ENCODE results near the gene PPFIA1. TPM values are rescaled to one million over a fixed set of nuclear protein-coding genes. Genes with fewer than 3 reads are reported as not detected.
A peak's percentile ranks its signal among the peaks of the same experiment; 100 is the strongest.

The PPFIA1 gene
- total and polyA plus RNA-seq, 2 experiments from 2014 or later: 34.1 to 48.1 TPM

DNA sequence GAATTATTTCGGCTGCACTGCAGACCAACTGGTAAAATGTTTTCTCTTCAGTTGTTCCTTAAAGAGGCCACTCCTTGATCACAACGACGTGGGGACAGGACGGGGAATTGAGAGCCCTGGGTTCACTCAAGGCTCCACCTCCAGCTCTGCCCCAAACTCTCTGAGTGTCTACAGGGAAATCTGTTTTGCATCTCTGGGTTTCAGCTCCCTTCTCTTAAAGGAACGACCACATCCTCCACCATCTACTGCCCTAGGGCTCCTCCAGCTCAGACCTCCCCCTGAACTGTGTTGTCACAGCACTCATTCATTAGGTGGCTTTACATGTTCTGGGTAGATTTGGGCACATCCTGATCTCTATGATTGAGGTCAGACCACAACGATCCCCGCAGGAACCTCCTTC lies 5.1 kb upstream of the PPFIA1 start:
- Histone ChIP-seq H3K27me3 (peaks cover 7% of the 10 kb centered on the region), H3K4me1 (ENCODE audit: low read depth) (no peaks in the 10 kb centered on the region), H3K4me3 (no peak overlapping the region), H3K27ac (no peak overlapping the region), H3K9me3 (ENCODE audit: low read depth) (no peaks in the 10 kb centered on the region), H3K36me3 (no peaks in the 10 kb centered on the region)
- TF ChIP-seq, protein P1, sequence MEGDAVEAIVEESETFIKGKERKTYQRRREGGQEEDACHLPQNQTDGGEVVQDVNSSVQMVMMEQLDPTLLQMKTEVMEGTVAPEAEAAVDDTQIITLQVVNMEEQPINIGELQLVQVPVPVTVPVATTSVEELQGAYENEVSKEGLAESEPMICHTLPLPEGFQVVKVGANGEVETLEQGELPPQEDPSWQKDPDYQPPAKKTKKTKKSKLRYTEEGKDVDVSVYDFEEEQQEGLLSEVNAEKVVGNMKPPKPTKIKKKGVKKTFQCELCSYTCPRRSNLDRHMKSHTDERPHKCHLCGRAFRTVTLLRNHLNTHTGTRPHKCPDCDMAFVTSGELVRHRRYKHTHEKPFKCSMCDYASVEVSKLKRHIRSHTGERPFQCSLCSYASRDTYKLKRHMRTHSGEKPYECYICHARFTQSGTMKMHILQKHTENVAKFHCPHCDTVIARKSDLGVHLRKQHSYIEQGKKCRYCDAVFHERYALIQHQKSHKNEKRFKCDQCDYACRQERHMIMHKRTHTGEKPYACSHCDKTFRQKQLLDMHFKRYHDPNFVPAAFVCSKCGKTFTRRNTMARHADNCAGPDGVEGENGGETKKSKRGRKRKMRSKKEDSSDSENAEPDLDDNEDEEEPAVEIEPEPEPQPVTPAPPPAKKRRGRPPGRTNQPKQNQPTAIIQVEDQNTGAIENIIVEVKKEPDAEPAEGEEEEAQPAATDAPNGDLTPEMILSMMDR (IDR thresholded peaks at IDR 0.05; ENCODE audit: low read depth, low read length): no peak
- no peak for DNase-seq (ENCODE audit: low read depth in 1 of 2, low spot score in 1 of 2)

DNA sequence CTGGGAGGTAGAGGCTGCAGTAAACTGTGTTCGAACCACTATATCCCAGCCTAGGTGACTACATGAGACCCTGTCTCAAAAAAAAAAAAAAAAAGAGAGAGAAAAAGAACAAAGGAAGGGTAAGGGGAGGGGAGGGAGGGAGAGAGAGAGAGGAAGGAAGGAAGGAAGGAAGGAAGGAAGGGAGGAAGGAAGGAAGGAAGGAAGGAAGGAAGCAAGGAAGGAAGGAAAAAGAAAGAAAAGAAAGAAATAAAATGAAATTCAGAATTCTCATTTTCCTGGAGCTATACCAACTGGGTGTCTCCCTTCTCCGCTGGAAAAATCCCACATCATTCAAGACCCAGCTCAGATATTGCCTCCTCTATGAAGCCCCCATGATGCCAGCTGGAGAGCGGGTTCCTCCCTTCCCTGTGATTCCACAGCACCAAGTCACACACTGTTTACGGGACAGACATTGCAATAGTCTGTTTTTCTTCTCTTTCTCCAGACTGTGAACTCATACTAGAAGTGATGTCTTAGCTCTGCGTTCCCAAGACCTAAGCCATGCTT lies 3.0 kb upstream of the PPFIA1 start:
- Histone ChIP-seq H3K4me1 (ENCODE audit: low read depth) (peaks cover 4% of the 10 kb centered on the region), H3K9me3 (ENCODE audit: low read depth) (no peaks in the 10 kb centered on the region), H3K27me3 (peaks cover 7% of the 10 kb centered on the region), H3K27ac (no peak overlapping the region), H3K4me3 (no peak overlapping the region), H3K36me3 (no peaks in the 10 kb centered on the region)
- no peak for DNase-seq (ENCODE audit: low read depth in 1 of 2, low spot score in 1 of 2)
- TF ChIP-seq, protein P1 (IDR thresholded peaks at IDR 0.05; ENCODE audit: low read depth, low read length): no peak

DNA sequence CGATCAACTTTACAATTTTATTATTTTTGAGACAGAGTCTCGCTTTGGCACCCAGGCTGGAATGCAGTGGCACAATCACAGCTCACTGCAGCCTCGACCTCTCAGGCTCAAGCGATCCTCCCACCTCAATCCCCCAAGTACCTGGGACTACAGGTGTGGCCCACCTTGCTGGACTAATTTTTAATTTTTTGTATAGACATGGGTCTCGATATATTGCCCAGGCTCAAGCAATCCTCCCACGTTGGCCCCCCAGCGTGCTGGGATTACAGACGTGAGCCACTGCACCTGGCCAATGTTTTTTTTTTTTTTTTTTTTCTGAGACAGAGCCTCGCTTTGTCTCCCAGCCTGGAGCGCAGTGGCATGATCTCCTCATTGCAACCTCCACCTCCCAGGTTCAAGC lies 2.0 kb upstream of the PPFIA1 start:
- no peak overlapping the region for H3K4me3 ChIP-seq
- H3K27me3 ChIP-seq: peaks cover 7% of the 10 kb centered on the region
- H3K4me1 ChIP-seq (ENCODE audit: low read depth): peaks cover 4% of the 10 kb centered on the region
- no peaks in the 10 kb centered on the region for H3K9me3 ChIP-seq (ENCODE audit: low read depth)
- H3K36me3 ChIP-seq: peaks cover under 1% of the 10 kb centered on the region
- TF ChIP-seq, protein P1 (IDR thresholded peaks at IDR 0.05; ENCODE audit: low read depth, low read length): no peak
- no peak for DNase-seq (ENCODE audit: low read depth in 1 of 2, low spot score in 1 of 2)
- no peak overlapping the region for H3K27ac ChIP-seq

DNA sequence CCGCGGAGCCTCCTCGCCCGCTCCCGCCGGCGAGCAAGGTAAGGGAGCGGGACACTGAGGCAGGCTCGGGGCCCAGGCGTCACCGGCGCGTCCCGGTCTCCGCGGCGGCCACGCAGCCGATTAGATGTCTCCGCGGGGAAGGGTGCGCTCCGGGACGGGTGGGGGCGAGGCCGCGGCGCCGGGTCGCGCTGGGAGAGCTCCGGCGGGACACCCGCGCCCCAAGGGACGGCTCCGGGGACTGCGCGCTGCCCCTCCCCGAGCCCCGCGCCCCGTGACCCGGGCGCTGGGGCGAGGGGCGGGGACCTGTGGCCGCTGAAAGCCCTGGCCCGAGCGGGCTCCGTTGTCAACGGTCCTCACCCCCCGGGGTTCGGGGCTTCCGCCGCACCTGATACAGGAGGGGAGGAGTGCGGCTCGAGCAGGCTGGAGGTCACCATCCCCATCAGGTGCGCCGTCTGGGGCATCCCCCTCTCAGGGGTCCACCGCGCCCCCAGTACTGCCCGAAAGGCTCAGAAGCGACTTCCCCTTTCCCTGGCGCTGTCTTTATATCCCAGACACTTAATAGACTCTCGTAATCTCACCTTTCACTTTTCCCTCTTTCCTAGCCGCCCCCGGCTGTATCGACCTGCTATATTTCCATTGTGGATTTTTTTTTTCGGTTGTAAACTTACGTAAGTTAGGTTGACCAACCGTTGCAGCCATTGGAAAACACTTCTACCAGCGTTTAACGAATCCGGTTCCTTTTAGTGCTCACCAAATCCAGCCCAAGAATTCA lies 573 bp downstream of the PPFIA1 start:
- Histone ChIP-seq H3K27me3 (peaks cover 7% of the 10 kb centered on the region), H3K4me1 (ENCODE audit: low read depth) (peaks cover 4% of the 10 kb centered on the region), H3K36me3 (peaks cover 12% of the 10 kb centered on the region), H3K27ac (peak overlapping the region; percentile 94), H3K9me3 (ENCODE audit: low read depth) (no peaks in the 10 kb centered on the region), H3K4me3 (peak overlapping the region; percentile 93)
- DNase-seq (ENCODE audit: low read depth in 1 of 2, low spot score in 1 of 2): peak; percentile 68 to 73
- TF ChIP-seq, protein P1 (IDR thresholded peaks at IDR 0.05; ENCODE audit: low read depth, low read length): no peak

DNA sequence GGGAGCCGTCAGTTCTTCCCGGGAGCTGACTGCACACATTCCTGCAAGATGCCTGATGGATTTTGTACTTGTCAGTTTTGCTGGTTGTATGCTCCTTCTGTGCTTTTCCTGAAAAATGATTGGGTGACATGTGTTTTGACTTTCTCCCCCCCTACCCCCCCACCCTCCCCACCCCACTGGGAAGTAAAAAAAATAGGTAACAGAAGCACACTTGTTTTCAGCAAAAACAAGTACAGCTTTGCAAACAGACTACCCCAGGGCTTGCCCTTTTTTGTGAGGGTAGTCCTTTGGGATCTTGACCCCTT lies 1.1 kb downstream of the PPFIA1 start:
- Histone ChIP-seq H3K9me3 (ENCODE audit: low read depth) (no peaks in the 10 kb centered on the region), H3K4me1 (ENCODE audit: low read depth) (peaks cover 4% of the 10 kb centered on the region), H3K27ac (no peak overlapping the region), H3K4me3 (peak overlapping the region; percentile 93), H3K36me3 (peaks cover 16% of the 10 kb centered on the region), H3K27me3 (peaks cover 7% of the 10 kb centered on the region)
- TF ChIP-seq, protein P1 (IDR thresholded peaks at IDR 0.05; ENCODE audit: low read depth, low read length): no peak
- DNase-seq (ENCODE audit: low read depth in 1 of 2, low spot score in 1 of 2): no peak
